K562 (cell line): ENCODE measurements around the gene EHD2. TPM values are rescaled to one million over a fixed set of nuclear protein-coding genes. Genes with fewer than 3 reads are reported as not detected.
A peak's percentile ranks its signal among the peaks of the same experiment; 100 is the strongest.

Experiments
- ATAC-seq: fragments of 200-7000 bp; cut with Tn5 transposase; 3 replicates; pipeline ENCODE4 v1.9.1; 2020; ENCODE audit warnings: moderate library complexity
- BruUV-seq: library from RNA; stranded (reverse); fragments of 400-500 nt; replicated peaks from 2 replicates; lab custom pipeline; 2021; lab: Mats Ljungman, UMichigan
- CTCF ChIA-PET: fragments of 300-600 bp; formaldehyde crosslinking; extraction: SDS; loops from one replicate; lab custom pipeline; 2021; ENCODE audit warnings: low intra/inter-chr PET ratio; lab: Yijun Ruan, JAX
- POLR2A ChIA-PET: fragments of 300-600, 350-650 bp; sonication (Branson Sonifier 250); formaldehyde crosslinking; extraction: SDS; loops from one replicate; lab custom pipeline; 2021; ENCODE audit warnings: antibody characterized with exemption, inconsistent platforms; lab: Yijun Ruan, JAX
- DNase-seq, 4 experiments: peaks; one replicate each; pipeline versions ENCODE4 v3.0.0 to v3.0.0-alpha.2; 2011 to 2018; ENCODE audit warnings: low spot score in 3 of 4, mixed read lengths in 3 of 4; ENCODE audit errors: extremely low read depth in 1 of 4
- FAIRE-seq: peaks from 2 replicates; lab custom pipeline; 2011; peaks lifted over from hg19 to GRCh38; lab: Jason Lieb, UNC
- H2AFZ ChIP-seq: 2 replicates; pipeline ENCODE4 v1.6.0; 2011; ENCODE audit warnings: low read depth, low read length, control low read depth, inconsistent platforms
- H3K27ac ChIP-seq: fragments of 200-600 bp; 3 replicates; pipeline ENCODE4 v1.8.0; 2011; ENCODE audit warnings: low read depth, mild to moderate bottlenecking, control low read depth, inconsistent platforms, low read length, moderate library complexity, mixed read lengths; ENCODE audit errors: extremely low read depth
- H3K27me3 ChIP-seq, 2 experiments: fragments of 300-600 bp in 1 of 2; 2 replicates in 1 of 2; 3 replicates in 1 of 2; pipeline versions ENCODE4 v1.6.0 to v1.8.0; 2011; ENCODE audit warnings: inconsistent platforms in 2 of 2, low read length in 2 of 2, mild to moderate bottlenecking in 1 of 2, mixed read lengths in 1 of 2, moderate library complexity in 1 of 2; ENCODE audit not compliant: control insufficient read depth in 2 of 2, insufficient read depth in 2 of 2
- H3K36me3 ChIP-seq: fragments of 300-600 bp; 3 replicates; pipeline ENCODE4 v1.8.0; 2011; ENCODE audit warnings: mild to moderate bottlenecking, low read length, inconsistent platforms; ENCODE audit not compliant: control insufficient read depth, insufficient read depth
- H3K4me1 ChIP-seq, 2 experiments: fragments of 200-600 bp in 1 of 2; replicated peaks in 1 of 2; 2 replicates in 1 of 2; 3 replicates in 1 of 2; pipeline versions ENCODE4 v1.5.1 to v1.8.0; 2011; ENCODE audit warnings: inconsistent platforms in 2 of 2, low read length in 2 of 2, mild to moderate bottlenecking in 1 of 2, mixed read lengths in 1 of 2, moderate library complexity in 1 of 2; ENCODE audit not compliant: control insufficient read depth in 2 of 2, insufficient read depth in 2 of 2
- H3K4me2 ChIP-seq: 2 replicates; pipeline ENCODE4 v1.6.1; 2011; ENCODE audit warnings: low read length, control low read depth, inconsistent platforms, mixed read lengths; ENCODE audit not compliant: insufficient read depth
- H3K4me3 ChIP-seq: fragments of 200-600 bp; sonication (generic), shearing (Covaris generic); 2 replicates; pipeline ENCODE4 v1.5.1; 2016; ENCODE audit warnings: control low read depth, inconsistent platforms
- H3K79me2 ChIP-seq: fragments of 200-600 bp; 3 replicates; pipeline ENCODE4 v1.8.0; 2011; ENCODE audit warnings: low read length, inconsistent platforms; ENCODE audit not compliant: control insufficient read depth, insufficient read depth
- H3K9ac ChIP-seq, 2 experiments: 2 replicates each; pipeline versions ENCODE4 v1.6.0 to v1.6.1; 2011; ENCODE audit warnings: low read depth in 2 of 2, low read length in 2 of 2, control low read depth in 1 of 2, inconsistent platforms in 1 of 2, mild to moderate bottlenecking in 1 of 2, mixed read lengths in 1 of 2; ENCODE audit not compliant: insufficient read depth in 1 of 2
- H3K9me1 ChIP-seq: one replicate; pipeline ENCODE4 v1.6.0; 2011; ENCODE audit warnings: inconsistent platforms, mild to moderate bottlenecking, low read length, moderate library complexity; ENCODE audit not compliant: control insufficient read depth, insufficient read depth
- H3K9me3 ChIP-seq: replicated peaks from 2 replicates; pipeline ENCODE4 v1.5.1; 2011; ENCODE audit warnings: low read depth, low read length, inconsistent platforms; ENCODE audit not compliant: control insufficient read depth, insufficient read depth
- H4K20me1 ChIP-seq: replicated peaks from 2 replicates; pipeline ENCODE4 v1.6.1; 2011; ENCODE audit warnings: low read length, inconsistent platforms, mixed read lengths; ENCODE audit not compliant: control insufficient read depth, insufficient read depth
- ATF3 ChIP-seq, 2 experiments: fragments of 450-650 bp in 1 of 2; sonication (generic) in 1 of 2; formaldehyde crosslinking in 1 of 2; IDR thresholded peaks in 1 of 2; conservative IDR thresholded peaks in 1 of 2; 2 replicates each; pipeline versions ENCODE4 v1.6.1 to v1.8.1; 2016 to 2023; ENCODE audit warnings: mild to moderate bottlenecking in 2 of 2, moderate library complexity in 2 of 2, inconsistent platforms in 1 of 2, missing genetic modification reagents in 1 of 2
- CEBPG ChIP-seq, 3 experiments: fragments of 200-800 bp in 1 of 3; sonication (Bioruptor generic) in 1 of 3; sonication (generic) in 1 of 3; formaldehyde crosslinking in 1 of 3; IDR thresholded peaks in 2 of 3; conservative IDR thresholded peaks in 1 of 3; 2 replicates each; pipeline versions ENCODE4 v1.6.1 to v1.8.0; 2016 to 2022; ENCODE audit warnings: missing compliant biosample characterization in 2 of 3, missing genetic modification characterization in 2 of 3, mild to moderate bottlenecking in 1 of 3, missing genetic modification reagents in 1 of 3
- CREM ChIP-seq: IDR thresholded peaks from 2 replicates; pipeline ENCODE4 v1.6.1; 2014; ENCODE audit warnings: antibody characterized with exemption, low read depth
- ETV6 ChIP-seq, 3 experiments: fragments of 150-350 bp in 1 of 3; sonication (generic) in 1 of 3; formaldehyde crosslinking in 1 of 3; IDR thresholded peaks; 2 replicates each; pipeline versions ENCODE4 v1.6.1 to v1.8.0; 2014 to 2022; ENCODE audit warnings: borderline replicate concordance in 2 of 3, low read depth in 2 of 3, antibody characterized with exemption in 1 of 3, low read length in 1 of 3, mild to moderate bottlenecking in 1 of 3, missing genetic modification reagents in 1 of 3
- NBN ChIP-seq: fragments of 450-650 bp; IDR thresholded peaks from 2 replicates; pipeline ENCODE4 v1.6.1; 2016; ENCODE audit warnings: low read depth, mild to moderate bottlenecking
- PTBP1 ChIP-seq: fragments of 200-400 bp; formaldehyde crosslinking; IDR thresholded peaks from 2 replicates; pipeline ENCODE4 v1.6.1; 2017; ENCODE audit warnings: low read depth, low read length
- SMAD4 ChIP-seq: fragments of 250-450 bp; sonication (Bioruptor Pico); conservative IDR thresholded peaks from 2 replicates; pipeline ENCODE4 v1.8.0; 2021; ENCODE audit warnings: inconsistent platforms, mild to moderate bottlenecking, moderate library complexity
- THRB ChIP-seq: fragments of 450-650 bp; formaldehyde crosslinking; conservative IDR thresholded peaks from 2 replicates; pipeline ENCODE4 v1.4.0; 2022; ENCODE audit warnings: mild to moderate bottlenecking, missing genetic modification characterization
- ZBTB33 ChIP-seq: sonication (generic); formaldehyde crosslinking; IDR thresholded peaks from 2 replicates; pipeline ENCODE4 v1.8.1; 2023; ENCODE audit warnings: mild to moderate bottlenecking, missing genetic modification reagents
- ZNF121 ChIP-seq: sonication (generic); formaldehyde crosslinking; conservative IDR thresholded peaks from 2 replicates; pipeline ENCODE4 v1.8.0; 2022; ENCODE audit warnings: missing genetic modification reagents
- ZNF354B ChIP-seq: fragments of 250-450 bp; sonication (Bioruptor Pico); IDR thresholded peaks from 2 replicates; pipeline ENCODE4 v1.4.0; 2020
- ZNF551 ChIP-seq: fragments of 250-450 bp; sonication (Bioruptor Pico); IDR thresholded peaks from 2 replicates; pipeline ENCODE4 v1.5.0; 2021; ENCODE audit warnings: mild to moderate bottlenecking, moderate library complexity
- WGBS: fragments of 100-300 bp; shearing (Covaris generic); methylation state at CpG from one replicate; pipeline ENCODE4 v1.1.6; 2016; ENCODE audit warnings: low coverage, mixed read lengths; ENCODE audit not compliant: insufficient coverage; ENCODE audit errors: missing lambda C conversion rate; 5-methylcytosine and 5-hydroxymethylcytosine counted together
- in situ Hi-C: fragments of 300-500 bp; cut with MboI; formaldehyde crosslinking; loops from 4 replicates; pipeline ENCODE4 v1.15.0; 2018; ENCODE audit warnings: inconsistent platforms, mixed read lengths
- intact Hi-C: fragments of 100-400 bp; cut with micrococcal nuclease; formaldehyde crosslinking; loops from 2 replicates; pipeline ENCODE4 v1.14.2; 2022
- polyA plus RNA-seq, 8 experiments: library from polyadenylated mRNA; depleted of rRNA in 4 of 8; stranded (reverse) in 5 of 8; unstranded in 3 of 8; fragments of >200 nt; fragmentation: Nextera tagmentation in 2 of 8; fragmentation: Illumina TruSeq in 1 of 8; extraction: Ambion mirVana in 2 of 8; extraction: Trizol in 1 of 8; gene quantifications; 2 replicates each; pipeline versions ENCODE4 v1.2.1 to v1.2.3, GENCODE V29; 2011 to 2014; ENCODE audit warnings: inconsistent platforms in 1 of 8, missing spikeins in 1 of 8
- total RNA-seq, 7 experiments: library from RNA; depleted of rRNA in 6 of 7; stranded (reverse); fragments of >200 nt in 6 of 7; fragmentation: Illumina TruSeq in 2 of 7; extraction: Trizol in 2 of 7; gene quantifications; 2 replicates each; pipeline versions ENCODE4 v1.2.1 to v1.2.3, GENCODE V29; 2011 to 2021; ENCODE audit warnings: low replicate concordance in 1 of 7

The EHD2 gene
- total and polyA plus RNA-seq, 9 of the 15 experiments (the other 6 are each of a cell fraction or from before 2014, with no cell fraction given) = 1.7 to 32.2 (median 3.0) TPM

GRCh38 chr19:47725759-47726401 lies 12.7 kb downstream of the EHD2 start (continued):
- TF ChIP-seq ZBTB33 (peak; percentile 91), ZNF354B (CRISPR knock-in tag) (no peak), CREM (no peak), PTBP1 (no peak), ETV6 (IDR thresholded peaks at IDR 0.05; ENCODE audit: borderline replicate concordance in 1 of 2, low read depth in 2 of 2, low read length in 1 of 2) (no peak), ETV6 (CRISPR knock-in tag; IDR thresholded peaks at IDR 0.05; ENCODE audit: borderline replicate concordance) (no peak), ZNF551 (CRISPR knock-in tag) (no peak)

GRCh38 chr19:47726467-47726866 lies 13.2 kb downstream of the EHD2 start:
- H3K27ac ChIP-seq = no peak overlapping the region
- ChIA-PET CTCF (no interaction called here), POLR2A (interaction anchor here (0.8 kb wide), 1 partner anchor 61 kb away, joined by 3 read pairs; no protein-coding TSS in a partner anchor)
- H3K79me2 ChIP-seq = peaks cover 6% of the 10 kb centered on the region; the same call in 2 of the 3 replicates
- H2AFZ ChIP-seq = no peak overlapping the region
- H3K4me1 ChIP-seq = peaks cover 19 to 46% of the 10 kb centered on the region in 2 experiments; a peak in 4 of 5 replicates
- in situ Hi-C loops = no loop called here
- no peaks in the 10 kb centered on the region for H4K20me1 ChIP-seq
- peaks cover 34% of the 10 kb centered on the region; the same call in 2 of the 3 replicates for H3K36me3 ChIP-seq
- H3K27me3 ChIP-seq = no peaks in the 10 kb centered on the region; a peak in 1 of 5 replicates
- ATAC-seq (no peak), FAIRE-seq (no peak), DNase-seq (no peak)
- H3K9ac ChIP-seq = no peak overlapping the region
- intact Hi-C loops = no loop called here
- no TSS peak for BruUV-seq
- 44% methylated on average over 4 of the region's 4 CpGs for WGBS
- H3K9me3 ChIP-seq = no peaks in the 10 kb centered on the region
- no peak overlapping the region for H3K4me3 ChIP-seq
- H3K9me1 ChIP-seq = peaks cover 2% of the 10 kb centered on the region
- H3K4me2 ChIP-seq = no peak overlapping the region
- TF ChIP-seq NBN (0 out of 2 replicates have a peak, but pooled peaks have one; percentile 64), ATF3 (IDR thresholded peaks at IDR 0.05) (peak; percentile 91), ATF3 (CRISPR knock-in tag; conservative IDR thresholded peaks at IDR 0.05) (no peak), THRB (CRISPR knock-in tag) (0 out of 2 replicates have a peak, but pooled peaks have one; percentile 75), CEBPG (CRISPR knock-in tag; IDR thresholded peaks at IDR 0.05) (peak; percentile 88), CEBPG (tag; conservative IDR thresholded peaks at IDR 0.05 in 1 of 2, IDR thresholded peaks at IDR 0.05 in 1 of 2) (peak in 1 of 2 experiments; percentile 84; a peak in 2 of 4 replicates), ZNF121 (peak; percentile 95), SMAD4 (CRISPR knock-in tag) (peak; percentile 47; the same call in 1 of the 2 replicates)
